Activated CD8-positive, alpha-beta memory T cell treated with anti-CD3 and anti-CD28 coated beads, Interleukin-2, amount 10 ng/mL, durations not matched to agents 7 days and 5 days (primary cell): ENCODE results near the gene CGNL1. TPM values are rescaled to one million over a fixed set of nuclear protein-coding genes. Genes with fewer than 3 reads are reported as not detected.

Experiments
- ATAC-seq: fragments of 150-1000 bp; cut with Tn5 transposase; one replicate; pipeline ENCODE4 v1.10.0; 2021; ENCODE audit warnings: moderate library complexity
- CTCF ChIA-PET: fragments of 350-600 bp; sonication (Branson Sonifier 250); formaldehyde crosslinking; loops from one replicate; lab custom pipeline; 2021; ENCODE audit warnings: antibody characterized with exemption; lab: Charles Lee
- DNase-seq: peaks from one replicate; pipeline ENCODE4 v3.0.0-alpha.2; 2020
- H3K27ac Mint-ChIP-seq: one replicate; pipeline ENCODE4 v1.8.0; 2021; ENCODE audit warnings: mild to moderate bottlenecking, mixed read lengths
- H3K27me3 Mint-ChIP-seq: one replicate; pipeline ENCODE4 v1.8.0; 2021; ENCODE audit warnings: mixed read lengths
- H3K36me3 Mint-ChIP-seq: one replicate; pipeline ENCODE4 v1.8.0; 2021; ENCODE audit warnings: mild to moderate bottlenecking, mixed read lengths
- H3K4me1 Mint-ChIP-seq: one replicate; pipeline ENCODE4 v1.8.0; 2021; ENCODE audit warnings: mixed read lengths
- H3K4me3 Mint-ChIP-seq: one replicate; pipeline ENCODE4 v1.8.0; 2021; ENCODE audit warnings: mild to moderate bottlenecking, moderate library complexity, mixed read lengths
- H3K9me3 Mint-ChIP-seq: one replicate; pipeline ENCODE4 v1.8.0; 2022; ENCODE audit warnings: low read depth, mixed read lengths
- total RNA-seq, 2 experiments: library from RNA; stranded (reverse); gene quantifications; one replicate each; pipeline ENCODE4 v1.2.3, GENCODE V29; 2021

The CGNL1 gene
- total RNA-seq, 2 experiments from 2014 or later = not detected

- H3K36me3 Mint-ChIP-seq = no peaks in the 10 kb centered on the region
- CTCF ChIA-PET = no interaction called here
- no peak for DNase-seq
Observed at GRCh38 chr15:57464480-57464879, 88.2 kb downstream of the CGNL1 start.

GRCh38 chr15:57468486-57468885 lies 92.2 kb downstream of the CGNL1 start:
- Mint-ChIP-seq H3K4me3 (no peak overlapping the region), H3K9me3 (no peaks in the 10 kb centered on the region), H3K27ac (no peak overlapping the region), H3K4me1 (no peaks in the 10 kb centered on the region), H3K36me3 (no peaks in the 10 kb centered on the region), H3K27me3 (peaks cover 60% of the 10 kb centered on the region)
- ATAC-seq (no peak), DNase-seq (no peak)
- CTCF ChIA-PET = no interaction called here

More at GRCh38 chr15:57464480-57464879, 88.2 kb downstream of the CGNL1 start:
- Mint-ChIP-seq H3K27me3 (peaks cover 32% of the 10 kb centered on the region), H3K9me3 (no peaks in the 10 kb centered on the region), H3K27ac (no peak overlapping the region), H3K4me3 (no peak overlapping the region), H3K4me1 (no peaks in the 10 kb centered on the region)
- ATAC-seq = no peak

DNA sequence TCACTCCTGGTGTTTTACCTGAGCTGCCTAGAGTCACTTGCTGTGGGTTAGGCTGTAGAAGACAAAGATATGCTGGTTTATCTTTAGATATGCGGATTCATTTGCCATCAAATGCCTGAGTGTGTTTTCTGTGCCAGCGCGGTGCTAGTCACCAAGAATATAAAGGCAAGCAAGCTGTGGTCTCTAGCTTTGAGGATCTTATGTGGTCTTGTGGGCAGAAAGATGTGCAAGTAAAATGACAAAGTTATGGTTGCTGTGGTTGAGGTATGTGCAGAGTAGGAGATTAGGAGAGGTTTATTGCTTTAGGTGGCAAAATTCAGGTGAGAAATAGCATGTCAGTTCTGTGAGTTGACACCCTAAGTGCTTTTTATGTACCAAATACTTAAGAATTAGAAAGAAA lies 94.2 kb downstream of the CGNL1 start:
- Mint-ChIP-seq H3K4me3 (no peak overlapping the region), H3K9me3 (no peaks in the 10 kb centered on the region), H3K27me3 (peaks cover 62% of the 10 kb centered on the region), H3K36me3 (no peaks in the 10 kb centered on the region), H3K4me1 (no peaks in the 10 kb centered on the region), H3K27ac (no peak overlapping the region)
- ATAC-seq (no peak), DNase-seq (no peak)
- CTCF ChIA-PET = no interaction called here

- ATAC-seq (no peak), DNase-seq (no peak)
- H3K9me3 Mint-ChIP-seq = no peaks in the 10 kb centered on the region
- CTCF ChIA-PET = no interaction called here
- H3K36me3 Mint-ChIP-seq = no peaks in the 10 kb centered on the region
- H3K4me1 Mint-ChIP-seq = no peaks in the 10 kb centered on the region
- no peak overlapping the region for H3K4me3 Mint-ChIP-seq
- peaks cover 57% of the 10 kb centered on the region for H3K27me3 Mint-ChIP-seq
- no peak overlapping the region for H3K27ac Mint-ChIP-seq
Observed at GRCh38 chr15:57472861-57473260, 96.6 kb downstream of the CGNL1 start.

- no peak overlapping the region for H3K27ac Mint-ChIP-seq
- CTCF ChIA-PET = no interaction called here
- DNase-seq = no peak
- peaks cover 43% of the 10 kb centered on the region for H3K27me3 Mint-ChIP-seq
- no peak for ATAC-seq
- H3K36me3 Mint-ChIP-seq = no peaks in the 10 kb centered on the region
- H3K4me1 Mint-ChIP-seq = no peaks in the 10 kb centered on the region
- no peaks in the 10 kb centered on the region for H3K9me3 Mint-ChIP-seq
- no peak overlapping the region for H3K4me3 Mint-ChIP-seq
Observed at GRCh38 chr15:57476533-57476975, 100.2 kb downstream of the CGNL1 start.

DNA sequence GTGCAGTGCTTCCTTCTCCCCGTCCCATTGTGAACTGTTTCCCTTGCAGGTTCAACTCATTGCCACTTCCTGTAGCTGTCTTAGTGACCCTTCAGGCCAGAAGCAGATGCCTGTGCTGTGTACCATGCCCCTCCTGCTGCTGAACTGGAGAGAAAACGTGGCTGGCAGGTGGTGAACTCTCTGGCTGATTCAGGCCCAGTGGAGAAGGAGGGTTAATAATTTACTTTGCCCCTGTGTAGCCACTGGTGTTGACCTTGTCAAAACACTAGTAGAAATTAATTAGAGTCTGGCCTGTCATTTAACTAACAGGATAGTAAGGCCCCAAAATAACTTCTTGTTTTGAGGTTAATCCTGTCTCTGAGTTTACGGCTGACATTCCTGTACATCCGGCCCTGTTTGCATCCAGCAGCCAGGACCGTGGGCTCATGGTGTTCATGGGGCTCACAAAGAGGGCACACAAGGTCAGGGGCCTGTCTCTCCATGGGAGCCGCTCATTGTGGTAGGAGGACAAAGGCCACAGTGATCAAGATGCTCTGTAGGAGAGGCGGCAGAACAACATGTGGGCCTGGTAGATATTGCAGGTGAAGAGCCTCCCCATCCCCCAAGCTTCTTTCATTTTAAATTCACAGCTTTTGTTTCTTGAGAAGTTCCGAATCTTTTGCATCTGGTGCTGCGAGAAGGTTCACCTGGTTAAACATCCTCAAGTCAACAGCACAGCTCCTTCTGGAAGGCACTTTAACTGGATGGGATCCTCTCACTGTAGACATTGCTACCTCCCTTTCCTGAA lies 101.6 kb downstream of the CGNL1 start:
- H3K4me3 Mint-ChIP-seq = no peak overlapping the region
- H3K9me3 Mint-ChIP-seq = no peaks in the 10 kb centered on the region
- no peaks in the 10 kb centered on the region for H3K36me3 Mint-ChIP-seq
- no peaks in the 10 kb centered on the region for H3K4me1 Mint-ChIP-seq
- H3K27me3 Mint-ChIP-seq = peaks cover 41% of the 10 kb centered on the region
- no peak for ATAC-seq
- H3K27ac Mint-ChIP-seq = no peak overlapping the region
- CTCF ChIA-PET = interaction anchor here (0.6 kb wide), 1 partner anchor 592 kb away, joined by 3 read pairs; no protein-coding TSS in a partner anchor
- DNase-seq = no peak

GRCh38 chr15:57479005-57479404 lies 102.7 kb downstream of the CGNL1 start:
- CTCF ChIA-PET = no interaction called here

GRCh38 chr15:57481038-57481705 lies 104.9 kb downstream of the CGNL1 start:
- H3K4me1 Mint-ChIP-seq = no peaks in the 10 kb centered on the region
- H3K27ac Mint-ChIP-seq = no peak overlapping the region
- H3K27me3 Mint-ChIP-seq = peaks cover 51% of the 10 kb centered on the region
- no peaks in the 10 kb centered on the region for H3K36me3 Mint-ChIP-seq
- CTCF ChIA-PET = interaction anchor here (0.9 kb wide), 1 partner anchor 14 kb away, joined by 5 read pairs; no protein-coding TSS in a partner anchor
- no peak for DNase-seq
- no peaks in the 10 kb centered on the region for H3K9me3 Mint-ChIP-seq
- H3K4me3 Mint-ChIP-seq = no peak overlapping the region
- ATAC-seq = no peak

More at GRCh38 chr15:57479005-57479404, 102.7 kb downstream of the CGNL1 start:
- ATAC-seq (no peak), DNase-seq (no peak)
- Mint-ChIP-seq H3K36me3 (no peaks in the 10 kb centered on the region), H3K27ac (no peak overlapping the region), H3K27me3 (peaks cover 46% of the 10 kb centered on the region), H3K4me3 (no peak overlapping the region), H3K4me1 (no peaks in the 10 kb centered on the region), H3K9me3 (no peaks in the 10 kb centered on the region)

DNA sequence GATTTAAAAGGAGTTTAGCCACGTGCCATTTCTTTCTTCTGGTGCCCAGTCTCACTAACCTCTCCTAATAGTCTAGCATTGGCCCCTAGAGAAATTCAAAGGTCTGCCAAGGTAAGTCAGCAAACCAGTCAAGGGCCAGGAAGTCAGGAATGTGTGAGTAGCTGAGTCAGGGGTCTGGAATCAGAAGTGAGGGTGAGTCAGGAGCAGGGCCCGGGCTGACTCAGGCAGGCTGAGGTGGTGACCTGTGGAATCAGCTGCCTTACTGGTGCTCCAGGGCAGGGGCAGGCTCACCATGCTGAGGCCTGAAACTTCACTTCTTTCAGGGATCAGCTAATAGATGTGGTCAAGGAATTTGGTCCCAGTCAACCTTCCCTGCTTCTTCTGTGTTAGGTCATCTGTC lies 109.6 kb downstream of the CGNL1 start:
- H3K27me3 Mint-ChIP-seq = peaks cover 63% of the 10 kb centered on the region
- no peak overlapping the region for H3K4me3 Mint-ChIP-seq
- H3K9me3 Mint-ChIP-seq = no peaks in the 10 kb centered on the region
- no peaks in the 10 kb centered on the region for H3K36me3 Mint-ChIP-seq
- ATAC-seq (no peak), DNase-seq (no peak)
- H3K27ac Mint-ChIP-seq = no peak overlapping the region
- CTCF ChIA-PET = no interaction called here
- H3K4me1 Mint-ChIP-seq = no peaks in the 10 kb centered on the region

DNA sequence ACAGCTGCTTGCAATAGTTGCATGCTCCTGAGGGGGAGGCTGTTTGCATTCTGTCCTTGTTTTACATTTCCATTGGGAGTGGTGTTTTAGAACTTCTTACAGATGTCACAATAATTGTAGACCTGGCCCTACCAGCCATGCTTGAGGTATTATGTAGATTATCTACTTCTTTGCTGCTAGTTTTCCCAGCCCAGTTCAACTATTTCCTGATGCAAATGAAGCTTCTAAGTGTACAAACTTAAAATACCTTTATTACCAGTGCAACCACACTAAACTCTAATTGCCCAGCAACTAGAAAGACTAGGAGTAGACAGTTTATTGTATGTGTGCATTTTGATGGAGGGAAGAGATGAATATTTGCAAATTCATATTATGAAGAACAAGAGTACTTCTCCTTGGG lies 110.5 kb downstream of the CGNL1 start:
- DNase-seq (no peak), ATAC-seq (no peak)
- H3K4me3 Mint-ChIP-seq = no peak overlapping the region
- H3K4me1 Mint-ChIP-seq = no peaks in the 10 kb centered on the region
- H3K9me3 Mint-ChIP-seq = no peaks in the 10 kb centered on the region
- H3K27me3 Mint-ChIP-seq = peaks cover 61% of the 10 kb centered on the region
- CTCF ChIA-PET = no interaction called here
- H3K36me3 Mint-ChIP-seq = no peaks in the 10 kb centered on the region
- no peak overlapping the region for H3K27ac Mint-ChIP-seq

- CTCF ChIA-PET = no interaction called here
- no peak for ATAC-seq
Observed at GRCh38 chr15:57489122-57489521, 112.8 kb downstream of the CGNL1 start.

DNA sequence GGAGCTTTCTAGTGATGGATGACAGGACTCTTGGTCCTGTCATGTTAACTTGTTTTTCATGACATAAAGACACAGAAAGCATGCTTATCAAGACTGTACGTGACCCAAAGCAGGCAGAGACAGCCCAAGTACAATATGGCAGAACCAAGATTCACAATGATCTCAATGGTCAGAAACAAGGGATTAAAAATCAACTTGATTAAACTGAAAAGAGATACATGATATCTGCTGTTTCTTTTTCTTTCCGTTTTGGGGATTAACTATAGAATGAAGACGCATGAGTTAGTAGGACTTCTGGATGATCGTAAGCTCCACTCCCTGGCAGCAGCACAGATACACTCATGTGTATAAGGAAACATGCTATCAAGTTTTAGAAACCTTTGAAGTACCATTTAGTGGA lies 117.0 kb downstream of the CGNL1 start:
- no peak overlapping the region for H3K4me3 Mint-ChIP-seq
- peaks cover 6% of the 10 kb centered on the region for H3K4me1 Mint-ChIP-seq
- no peaks in the 10 kb centered on the region for H3K9me3 Mint-ChIP-seq
- CTCF ChIA-PET = no interaction called here
- no peaks in the 10 kb centered on the region for H3K36me3 Mint-ChIP-seq
- DNase-seq (no peak), ATAC-seq (no peak)
- no peak overlapping the region for H3K27ac Mint-ChIP-seq
- peaks cover 43% of the 10 kb centered on the region for H3K27me3 Mint-ChIP-seq

More at GRCh38 chr15:57489122-57489521, 112.8 kb downstream of the CGNL1 start:
- Mint-ChIP-seq H3K36me3 (no peaks in the 10 kb centered on the region), H3K27me3 (peaks cover 62% of the 10 kb centered on the region), H3K27ac (no peak overlapping the region), H3K9me3 (no peaks in the 10 kb centered on the region), H3K4me3 (no peak overlapping the region), H3K4me1 (no peaks in the 10 kb centered on the region)
- no peak for DNase-seq

DNA sequence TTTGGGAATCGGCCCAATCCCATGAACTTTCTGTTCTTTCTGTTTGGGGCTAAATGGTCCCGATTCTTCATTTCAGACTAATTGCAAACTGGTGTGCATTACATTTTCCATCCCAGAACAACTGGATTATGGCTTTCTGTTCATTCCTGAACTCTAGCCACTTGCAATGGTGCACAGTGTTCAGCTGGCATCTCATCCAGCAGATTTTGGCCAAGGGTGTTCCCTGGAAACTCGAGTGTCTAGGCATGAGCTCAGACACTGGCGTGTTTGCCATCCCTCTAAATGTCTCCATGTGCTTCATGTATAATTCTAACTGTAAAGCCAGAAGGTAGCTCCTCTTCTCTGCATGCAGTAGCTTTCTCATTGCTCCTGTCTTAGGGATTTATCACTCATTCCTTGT lies 118.3 kb downstream of the CGNL1 start:
- Mint-ChIP-seq H3K27ac (no peak overlapping the region), H3K9me3 (no peaks in the 10 kb centered on the region), H3K4me3 (no peak overlapping the region), H3K4me1 (peaks cover 6% of the 10 kb centered on the region), H3K36me3 (no peaks in the 10 kb centered on the region), H3K27me3 (peaks cover 37% of the 10 kb centered on the region)
- ATAC-seq (no peak), DNase-seq (no peak)
- CTCF ChIA-PET = interaction anchor here (1.0 to 1.1 kb wide), 2 partner anchors 14 to 34 kb away, joined by 3 to 5 read pairs; no protein-coding TSS in a partner anchor

GRCh38 chr15:57495041-57495440 lies 118.7 kb downstream of the CGNL1 start:
- DNase-seq (no peak), ATAC-seq (no peak)
- Mint-ChIP-seq H3K27me3 (peaks cover 34% of the 10 kb centered on the region), H3K4me1 (peaks cover 6% of the 10 kb centered on the region), H3K36me3 (no peaks in the 10 kb centered on the region), H3K4me3 (no peak overlapping the region), H3K27ac (no peak overlapping the region), H3K9me3 (no peaks in the 10 kb centered on the region)
- CTCF ChIA-PET = interaction anchor here (1.0 to 1.1 kb wide), 2 partner anchors 14 to 34 kb away, joined by 3 to 5 read pairs; no protein-coding TSS in a partner anchor
